ENCODE measurements around the gene PRSS35. TPM values are rescaled to one million over a fixed set of nuclear protein-coding genes. Genes with fewer than 3 reads are reported as not detected.
"Not testable (repeated sequence)": the region's sequence is repeated elsewhere in the genome, so short reads cannot be mapped to it uniquely, and the experiment has no call there.

The PRSS35 gene
- total RNA-seq, 1 experiment from 2014 or later = 85.0 TPM

DNA sequence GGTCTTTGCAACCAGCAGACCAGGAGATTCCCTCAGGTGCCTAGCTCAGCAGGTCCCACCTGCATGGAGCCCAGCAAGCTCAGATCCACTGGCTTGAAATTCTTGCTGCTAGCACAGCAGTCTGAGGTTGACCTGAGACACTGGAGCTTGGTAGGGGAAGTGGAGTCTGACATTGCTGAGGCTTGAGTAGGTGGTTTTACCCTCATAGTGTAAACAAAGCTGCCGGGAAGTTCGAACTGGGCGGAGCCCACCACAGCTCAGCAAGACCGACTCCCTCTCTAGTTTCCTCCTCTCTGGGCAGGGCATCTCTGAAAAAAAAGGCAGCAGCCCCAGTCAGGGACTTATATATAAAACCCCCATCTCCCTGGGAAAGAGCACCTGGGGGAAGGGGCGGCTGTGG lies 34.3 kb downstream of the PRSS35 start:
- Histone ChIP-seq H3K36me3 (ENCODE audit: control insufficient read depth, insufficient read depth, low read length) (no peaks in the 10 kb centered on the region), H3K9me3 (no peaks in the 10 kb centered on the region), H3K4me1 (no peaks in the 10 kb centered on the region; the same call in 1 of the 2 replicates), H3K4me3 (ENCODE audit: low read depth, low read length) (no peak overlapping the region), H3K27me3 (replicated peaks; ENCODE audit: control insufficient read depth, insufficient read depth, low read length) (no peaks in the 10 kb centered on the region)
- BruUV-seq (replicated peaks) = no TSS peak
- Mint-ChIP-seq H3K4me1 (ENCODE audit: low read depth, unreplicated experiment) (no peaks in the 10 kb centered on the region), H3K27me3 (ENCODE audit: insufficient read depth, unreplicated experiment) (peaks cover 6% of the 10 kb centered on the region), H3K9me3 (ENCODE audit: unreplicated experiment) (no peaks in the 10 kb centered on the region), H3K4me3 (ENCODE audit: unreplicated experiment) (no peak overlapping the region), H3K36me3 (ENCODE audit: insufficient read depth, unreplicated experiment) (no peaks in the 10 kb centered on the region), H3K27ac (ENCODE audit: unreplicated experiment) (no peak overlapping the region)
- ChIA-PET CTCF (interaction anchor here (0.7 to 1.4 kb wide), 2 partner anchors 11 to 481 kb away, joined by 3 to 4 read pairs; no protein-coding TSS in a partner anchor), POLR2A (no interaction called here)
- TF ChIP-seq CTCF (IDR thresholded peaks at IDR 0.05; ENCODE audit: insufficient read depth in 1 of 2, low read depth in 1 of 2, low read length in 1 of 2, severe bottlenecking in 1 of 2, unreplicated experiment in 1 of 2) = no peak
- intact Hi-C loops (cut with micrococcal nuclease; ENCODE audit: unreplicated experiment) = no loop called here
- DNase-seq = no peak

- POLR2A ChIA-PET; H3K27ac Mint-ChIP-seq (ENCODE audit: unreplicated experiment); H3K27me3 ChIP-seq (replicated peaks; ENCODE audit: control insufficient read depth, insufficient read depth, low read length); BruUV-seq (replicated peaks); H3K4me1 ChIP-seq; CTCF ChIA-PET; H3K27me3 Mint-ChIP-seq (ENCODE audit: insufficient read depth, unreplicated experiment); H3K4me3 Mint-ChIP-seq (ENCODE audit: unreplicated experiment); H3K9me3 ChIP-seq; DNase-seq; H3K4me1 Mint-ChIP-seq (ENCODE audit: low read depth, unreplicated experiment); H3K9me3 Mint-ChIP-seq (ENCODE audit: unreplicated experiment); intact Hi-C loops (cut with micrococcal nuclease; ENCODE audit: unreplicated experiment); H3K4me3 ChIP-seq (ENCODE audit: low read depth, low read length); H3K36me3 Mint-ChIP-seq (ENCODE audit: insufficient read depth, unreplicated experiment); H3K36me3 ChIP-seq (ENCODE audit: control insufficient read depth, insufficient read depth, low read length): not testable (repeated sequence)
These were observed 38.1 kb downstream of the PRSS35 start for GRCh38 chr6:83550482-83550881.

- H3K9me3 ChIP-seq; H3K27me3 ChIP-seq (replicated peaks; ENCODE audit: control insufficient read depth, insufficient read depth, low read length); H3K27me3 Mint-ChIP-seq (ENCODE audit: insufficient read depth, unreplicated experiment); H3K27ac Mint-ChIP-seq (ENCODE audit: unreplicated experiment); POLR2A ChIA-PET; H3K4me1 ChIP-seq; CTCF ChIA-PET; DNase-seq; intact Hi-C loops (cut with micrococcal nuclease; ENCODE audit: unreplicated experiment); H3K36me3 Mint-ChIP-seq (ENCODE audit: insufficient read depth, unreplicated experiment); H3K4me3 ChIP-seq (ENCODE audit: low read depth, low read length); H3K9me3 Mint-ChIP-seq (ENCODE audit: unreplicated experiment); H3K4me3 Mint-ChIP-seq (ENCODE audit: unreplicated experiment); BruUV-seq (replicated peaks); H3K4me1 Mint-ChIP-seq (ENCODE audit: low read depth, unreplicated experiment); H3K36me3 ChIP-seq (ENCODE audit: control insufficient read depth, insufficient read depth, low read length): not testable (repeated sequence)
These were observed 39.4 kb downstream of the PRSS35 start for GRCh38 chr6:83551748-83552147.

DNA sequence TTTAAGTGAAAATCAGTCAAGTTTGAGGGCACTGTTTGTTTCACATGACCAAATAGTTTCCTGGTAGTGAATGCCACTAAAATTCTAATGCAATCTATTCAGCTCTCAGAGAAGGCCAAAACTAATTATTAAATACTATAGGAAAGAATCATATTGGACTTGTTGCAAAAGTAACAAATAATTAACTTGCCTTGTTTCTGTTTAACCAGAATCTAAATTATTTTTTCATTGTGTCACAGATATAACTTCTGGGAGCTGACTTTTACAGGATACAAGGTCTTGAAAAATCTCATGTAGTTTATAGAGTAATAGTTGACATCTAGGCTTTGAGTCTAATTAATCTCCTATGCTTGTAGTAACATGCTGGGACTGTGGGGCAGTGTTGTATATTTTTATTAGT lies 44.5 kb downstream of the PRSS35 start:
- no peak for DNase-seq
- H3K27ac Mint-ChIP-seq (ENCODE audit: unreplicated experiment) = no peak overlapping the region
- Histone ChIP-seq H3K36me3 (ENCODE audit: control insufficient read depth, insufficient read depth, low read length) (no peaks in the 10 kb centered on the region), H3K4me3 (ENCODE audit: low read depth, low read length) (no peak overlapping the region), H3K27me3 (replicated peaks; ENCODE audit: control insufficient read depth, insufficient read depth, low read length) (no peaks in the 10 kb centered on the region), H3K9me3 (peaks cover under 1% of the 10 kb centered on the region; the same call in 1 of the 2 replicates), H3K4me1 (no peaks in the 10 kb centered on the region)
- H3K4me3 Mint-ChIP-seq (ENCODE audit: unreplicated experiment) = no peak overlapping the region
- ChIA-PET CTCF (no interaction called here), POLR2A (no interaction called here)
- H3K27me3 Mint-ChIP-seq (ENCODE audit: insufficient read depth, unreplicated experiment) = peaks cover 5% of the 10 kb centered on the region
- no peaks in the 10 kb centered on the region for H3K9me3 Mint-ChIP-seq (ENCODE audit: unreplicated experiment)
- no peak for TF ChIP-seq CTCF (IDR thresholded peaks at IDR 0.05; ENCODE audit: insufficient read depth in 1 of 2, low read depth in 1 of 2, low read length in 1 of 2, severe bottlenecking in 1 of 2, unreplicated experiment in 1 of 2)
- no peaks in the 10 kb centered on the region for H3K4me1 Mint-ChIP-seq (ENCODE audit: low read depth, unreplicated experiment)
- no TSS peak for BruUV-seq (replicated peaks)
- intact Hi-C loops (cut with micrococcal nuclease; ENCODE audit: unreplicated experiment) = no loop called here
- H3K36me3 Mint-ChIP-seq (ENCODE audit: insufficient read depth, unreplicated experiment) = no peaks in the 10 kb centered on the region

All from Caco-2 (cell line).